ENCODE results near the gene POMGNT1.

Gene POMGNT1

DNA sequence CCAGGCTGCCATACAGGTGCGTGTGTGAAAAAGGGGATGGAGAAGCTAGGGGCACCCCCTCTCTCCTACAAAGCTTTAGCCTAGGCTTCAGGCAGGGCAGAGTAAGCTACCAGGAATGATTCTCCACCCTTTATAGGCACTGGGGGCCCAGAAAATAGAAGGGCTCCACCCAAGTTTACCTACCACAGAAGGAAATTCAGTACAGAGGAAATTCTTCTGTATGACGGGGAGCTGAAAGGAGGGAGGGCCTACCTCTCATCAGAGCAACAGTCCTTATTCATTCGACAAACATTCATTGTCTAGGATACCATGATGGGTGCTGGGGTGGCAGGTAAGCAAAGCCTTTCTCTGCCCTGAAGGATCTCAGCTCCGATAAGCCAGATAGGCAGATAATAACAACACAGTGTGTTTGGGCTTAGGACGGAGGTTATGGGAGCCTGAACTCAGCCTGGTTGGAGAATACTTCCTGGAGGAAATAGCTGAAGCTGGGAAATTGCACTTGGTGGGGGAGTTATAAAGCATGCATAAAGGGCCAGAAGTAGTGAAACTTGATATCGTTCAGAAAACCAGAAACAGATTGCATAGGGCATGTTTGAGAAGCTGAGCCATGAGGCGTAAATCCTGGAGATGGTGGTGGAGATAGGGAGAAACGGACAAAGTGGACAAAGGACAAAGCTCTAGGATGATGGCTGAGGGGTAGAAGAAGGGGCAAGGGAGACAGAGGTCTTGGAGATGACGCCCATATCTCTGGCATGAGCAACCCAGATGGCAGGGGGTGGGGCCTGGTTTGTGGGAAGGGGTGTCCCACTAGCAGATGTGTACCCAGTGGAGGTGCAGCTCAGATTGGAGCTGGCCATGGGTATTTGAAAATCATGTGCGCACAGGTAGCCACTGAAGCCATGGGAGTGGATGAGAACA, 16.6 kb downstream of the POMGNT1 start:
- no peak for DNase-seq

DNA sequence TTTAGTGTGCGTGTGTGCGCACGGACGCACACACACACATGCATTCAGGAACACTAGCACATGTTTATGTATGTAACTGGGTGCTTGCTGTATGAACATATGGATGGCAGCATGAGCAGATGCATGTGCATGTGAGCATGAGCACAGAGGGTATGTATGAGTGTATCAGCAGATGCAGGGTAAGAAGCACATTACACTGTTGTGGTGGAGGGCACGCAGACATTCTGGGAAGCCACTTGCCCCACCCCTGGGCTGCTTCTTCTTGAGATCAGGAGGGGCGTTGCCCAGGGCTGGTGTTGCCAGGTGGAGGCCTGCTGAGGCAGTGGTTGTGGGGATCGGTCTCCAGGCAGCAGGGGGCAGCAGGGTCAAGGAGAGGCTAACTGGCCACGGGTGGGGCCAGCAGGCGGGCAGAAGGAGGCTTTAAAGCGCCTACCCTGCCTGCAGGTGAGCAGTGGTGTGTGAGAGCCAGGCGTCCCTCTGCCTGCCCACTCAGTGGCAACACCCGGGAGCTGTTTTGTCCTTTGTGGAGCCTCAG, 18.1 kb downstream of the POMGNT1 start:
- peak; percentile 35 for DNase-seq

DNA sequence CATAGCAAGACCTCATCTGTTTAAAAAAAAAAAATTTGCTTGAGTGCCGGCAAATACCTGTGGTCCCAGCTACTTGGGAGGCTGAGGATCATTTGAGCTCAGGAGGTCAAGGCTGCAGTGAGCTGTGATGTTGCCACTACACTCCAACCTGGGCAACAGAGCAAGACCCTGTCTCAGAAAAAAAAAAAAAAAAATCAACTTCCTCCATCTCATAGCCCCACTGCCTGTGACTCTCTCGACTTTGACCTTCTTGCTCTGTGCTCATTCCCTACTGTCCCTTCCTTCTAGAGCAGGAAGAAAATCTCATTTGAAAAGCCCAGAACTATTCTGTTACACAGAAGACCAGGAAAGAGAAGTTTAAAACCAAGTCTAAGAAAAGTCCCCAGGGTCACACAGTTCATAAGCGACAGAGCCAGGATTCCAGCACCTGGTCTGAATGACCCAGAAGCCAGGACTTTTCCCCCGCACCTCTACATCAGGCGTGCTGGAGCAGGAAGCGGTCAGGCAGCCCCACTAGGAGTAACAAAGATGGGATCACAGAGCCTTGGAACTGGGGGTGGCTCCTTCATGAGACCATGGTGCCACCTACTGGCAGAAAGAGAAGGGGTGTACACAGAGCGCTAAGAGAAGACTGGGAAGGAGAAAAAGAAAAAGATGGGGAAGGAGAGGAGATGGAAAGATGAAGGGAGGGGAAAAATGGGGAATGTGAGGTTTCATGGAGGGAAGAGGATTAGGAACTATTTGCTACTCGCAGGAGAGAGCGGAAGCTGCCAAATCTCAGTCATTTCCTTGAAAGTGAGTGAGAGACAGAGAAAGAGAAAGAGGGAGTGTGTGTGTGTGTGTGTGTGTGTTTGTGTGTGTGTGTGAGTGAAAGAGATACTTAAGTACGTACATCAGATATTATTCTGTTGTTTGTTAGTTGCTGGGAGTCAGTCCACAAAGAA, 18.8 kb downstream of the POMGNT1 start:
- DNase-seq = peak; percentile 77

DNA sequence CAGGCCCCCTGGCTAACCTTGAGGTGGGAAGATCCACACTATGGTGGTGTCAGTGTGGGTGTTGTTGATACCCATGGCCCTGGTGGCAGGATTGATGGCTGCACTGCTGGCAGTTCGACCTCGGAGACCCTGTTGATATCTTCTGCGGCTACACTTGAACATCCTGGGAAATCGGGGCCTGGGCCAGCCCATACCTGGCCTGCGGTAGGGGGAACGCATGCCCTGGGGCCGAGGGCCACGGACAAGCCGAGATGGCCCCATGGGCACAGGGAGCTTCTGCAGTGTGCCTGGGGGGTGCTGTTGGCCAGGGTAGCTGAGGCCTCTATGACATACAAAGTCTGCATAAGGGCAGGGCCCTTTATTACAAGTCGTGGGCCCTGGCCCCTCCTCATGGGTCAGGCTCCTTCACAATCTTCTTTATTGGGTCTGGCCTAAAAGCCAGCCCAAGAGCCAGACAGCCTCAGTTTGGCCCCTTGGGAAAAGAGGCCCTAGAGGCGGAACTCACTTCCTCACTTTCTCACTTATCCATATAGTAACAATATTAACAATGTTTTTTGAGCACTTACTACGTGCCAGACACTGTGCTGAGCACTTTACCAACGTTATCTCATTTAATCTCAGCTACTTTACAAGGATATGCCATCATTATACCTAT, 21.9 kb downstream of the POMGNT1 start, which contains the start of gene P3R3URF:
P3R3URF (minus strand) TSS at position 278 of the 655 bp plus-strand sequence; CDS start at position 261, 17 bp downstream.
- DNase-seq = no peak

DNA sequence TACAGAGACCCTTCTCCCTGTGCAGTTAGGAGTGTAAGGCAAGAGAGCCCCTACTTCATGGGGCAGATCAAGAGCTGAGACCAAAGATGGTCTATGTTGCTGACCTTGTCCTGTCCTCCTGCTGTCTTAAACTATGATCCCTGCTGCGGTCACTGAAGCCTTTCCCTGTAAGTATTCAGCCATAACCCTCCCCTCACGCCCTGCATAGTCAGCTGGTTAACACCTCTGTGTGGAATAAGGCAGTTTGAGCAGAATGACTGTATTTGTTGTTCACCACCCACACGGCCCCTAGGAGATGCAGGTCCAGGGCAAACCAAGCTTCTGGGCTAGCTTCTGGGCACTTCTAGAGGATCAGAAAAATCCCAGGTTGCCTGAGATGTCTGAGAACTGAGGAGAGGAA, 23.0 kb downstream of the POMGNT1 start:
- DNase-seq = no peak

DNA sequence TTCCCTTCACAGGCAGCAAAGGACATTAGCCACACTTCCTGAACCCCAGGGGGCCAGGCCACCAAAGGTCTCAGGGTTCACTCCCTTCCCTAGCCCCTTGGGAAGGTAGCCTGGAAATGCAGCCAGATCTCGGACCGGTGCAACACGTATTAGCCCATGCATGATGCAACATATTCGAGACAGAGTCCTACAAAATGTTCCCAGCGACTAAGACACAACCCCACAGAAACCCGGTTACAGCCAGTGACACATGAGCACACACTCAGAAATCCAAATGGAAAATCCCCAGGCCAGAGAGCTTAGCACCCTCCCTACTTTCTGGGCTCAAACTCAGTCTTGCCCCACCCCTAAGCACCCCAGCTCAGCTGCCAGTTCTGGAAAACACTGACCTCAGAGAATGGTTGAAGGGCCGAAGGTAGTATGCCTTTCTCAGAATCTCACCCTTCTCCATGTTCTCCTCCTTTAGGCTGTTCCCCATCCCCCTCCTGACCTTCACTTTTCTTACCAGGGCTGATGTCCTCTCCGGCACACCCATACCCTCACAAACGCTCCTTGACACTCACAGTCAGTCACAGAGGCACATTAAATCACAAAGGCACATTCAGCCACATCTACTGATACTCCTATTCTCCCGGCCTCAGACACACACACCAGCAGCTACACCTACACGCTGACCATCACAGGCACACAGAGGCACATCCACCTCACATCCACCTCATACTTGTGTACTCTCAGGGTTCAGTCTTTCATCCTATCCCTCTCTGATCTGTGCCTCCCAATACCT, 23.6 kb downstream of the POMGNT1 start, which contains the start of gene TSPAN1:
TSPAN1 (plus strand) TSS at position 640 of the 784 bp plus-strand sequence. CDS start 6,021 bp downstream, outside the sequence.
- no peak for DNase-seq

DNA sequence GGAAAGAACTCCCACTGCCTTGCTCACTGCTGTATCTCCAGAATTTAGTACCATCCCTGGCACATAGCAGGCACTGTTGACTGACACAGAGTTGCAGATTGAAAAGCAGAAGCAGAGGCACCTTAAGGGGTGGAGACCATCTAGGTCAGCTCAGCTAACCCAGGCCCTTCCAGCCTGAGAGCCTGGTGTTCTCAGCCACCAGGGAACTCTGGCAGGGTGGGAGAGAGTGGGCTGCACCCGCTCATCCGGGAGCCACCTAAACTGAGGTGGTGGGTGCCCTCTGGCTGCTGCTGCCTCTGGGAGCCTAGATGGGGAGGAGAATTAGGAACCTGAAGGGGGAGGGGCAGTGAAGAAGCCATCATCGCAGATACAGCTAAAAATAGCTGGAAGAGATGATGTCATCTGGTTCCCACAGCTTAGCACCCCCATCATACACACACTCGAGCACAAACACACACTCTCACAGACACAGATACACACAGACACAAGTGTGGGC, 24.8 kb downstream of the POMGNT1 start:
- DNase-seq = no peak

DNA sequence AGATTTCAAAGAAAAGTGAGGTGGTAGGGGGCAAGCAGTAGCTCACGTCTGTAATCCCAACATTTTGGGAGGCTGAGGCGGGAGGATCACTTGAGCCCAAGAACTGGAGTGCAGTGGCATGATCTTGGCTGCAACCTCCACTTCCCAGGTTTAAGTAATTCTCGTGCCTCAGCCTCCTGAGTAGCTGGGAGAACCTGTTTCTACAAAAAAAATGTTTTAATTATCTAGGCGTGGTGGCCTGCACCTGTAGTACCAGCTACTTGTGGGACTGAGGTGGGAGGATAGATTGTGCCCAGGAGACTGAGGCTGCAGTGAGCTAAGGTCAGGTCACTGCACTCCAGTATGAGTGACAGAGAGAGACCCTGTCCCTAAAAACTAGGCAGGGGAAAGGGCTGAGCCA, 25.9 kb downstream of the POMGNT1 start:
- no peak for DNase-seq

DNA sequence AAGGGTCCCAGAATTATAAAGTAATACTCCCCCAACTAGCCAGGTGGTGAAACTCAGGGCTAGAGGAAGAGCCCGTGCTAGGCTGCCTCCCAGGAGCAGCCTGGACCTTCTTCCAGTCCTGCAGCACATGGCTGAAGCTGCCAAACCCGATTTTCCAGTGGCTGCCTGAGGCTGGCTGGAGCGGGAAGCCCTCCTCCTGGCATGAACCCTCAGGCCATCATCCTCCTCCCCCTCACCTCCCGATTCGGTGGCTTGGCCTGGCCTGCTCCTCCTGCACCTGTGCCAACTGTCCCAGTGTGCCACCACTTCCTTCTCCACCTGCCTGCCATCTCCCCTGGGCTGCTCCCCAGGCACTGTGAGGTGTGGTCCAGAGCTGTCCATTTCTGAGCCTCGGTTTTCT, 26.4 kb downstream of the POMGNT1 start:
- no peak for DNase-seq

DNA sequence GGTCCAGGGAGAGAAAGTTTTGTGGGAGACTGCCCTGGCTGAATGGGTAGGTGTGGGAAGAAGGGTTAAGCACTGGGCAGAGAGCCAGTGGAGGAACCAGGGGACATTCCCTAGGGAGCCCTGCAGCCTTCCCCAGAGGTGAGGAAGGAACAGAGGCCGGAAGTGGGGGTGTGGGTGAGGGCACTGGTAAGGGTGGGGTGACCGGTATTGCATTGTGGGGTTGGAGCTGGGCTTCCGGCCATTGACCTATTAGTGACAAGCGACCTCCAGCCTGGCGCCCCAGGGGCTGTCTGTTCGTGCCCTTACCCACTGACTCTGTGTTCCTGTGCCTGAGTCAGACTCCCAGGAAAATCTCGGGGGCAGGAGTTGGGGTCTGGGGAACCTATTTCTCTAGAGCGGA, 26.9 kb downstream of the POMGNT1 start:
- no peak for DNase-seq

DNA sequence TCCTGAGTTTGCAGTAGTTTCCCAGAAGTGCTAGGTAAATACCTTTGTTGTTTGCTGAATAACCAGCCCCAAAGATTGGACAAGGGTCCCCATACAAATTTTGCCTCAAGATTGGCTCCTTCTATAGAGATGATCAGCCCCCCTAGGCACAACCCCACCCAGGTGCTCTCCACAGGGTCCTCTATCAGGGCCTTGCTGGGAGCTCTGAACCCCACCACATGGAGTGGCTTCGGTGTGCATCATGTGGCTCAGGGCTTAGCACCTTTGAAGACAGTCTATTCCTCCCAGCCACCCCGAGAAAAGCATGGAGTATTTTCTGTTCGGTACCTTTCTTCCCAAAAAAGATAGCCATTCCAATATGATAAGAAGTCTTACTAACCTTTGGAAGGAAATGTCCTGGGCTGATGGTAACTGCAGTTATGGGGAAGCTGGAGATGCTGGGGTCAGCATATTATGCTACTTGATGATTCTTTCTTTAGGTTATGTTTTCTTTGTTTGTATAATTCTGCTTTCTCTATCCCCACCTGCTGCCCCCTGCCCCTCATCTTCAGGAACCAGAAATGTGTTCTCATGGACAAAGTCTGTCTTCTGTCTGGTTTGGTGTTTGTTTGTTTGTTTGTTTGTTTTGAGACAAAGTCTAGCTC, 28.3 kb downstream of the POMGNT1 start:
- no peak for DNase-seq

DNA sequence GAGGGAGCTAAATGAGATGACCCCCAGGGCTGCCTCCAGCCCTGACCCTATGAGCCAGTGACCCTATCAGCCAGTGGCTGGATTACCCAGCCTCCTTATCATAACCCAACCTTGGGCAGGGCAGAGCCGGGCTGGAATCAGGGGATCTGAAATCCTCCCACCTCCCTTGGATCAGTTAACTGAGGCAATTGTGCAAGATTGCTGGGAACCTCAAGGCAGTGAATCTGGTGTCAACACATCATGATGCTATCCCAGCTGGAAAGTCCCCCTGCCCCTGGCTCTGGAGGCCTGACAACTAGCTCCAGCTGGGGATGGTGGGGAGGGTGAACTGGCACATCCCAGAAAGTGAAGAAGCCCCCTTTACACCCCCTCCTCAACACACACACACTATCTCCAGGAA, 29.8 kb downstream of the POMGNT1 start:
- DNase-seq = no peak

DNA sequence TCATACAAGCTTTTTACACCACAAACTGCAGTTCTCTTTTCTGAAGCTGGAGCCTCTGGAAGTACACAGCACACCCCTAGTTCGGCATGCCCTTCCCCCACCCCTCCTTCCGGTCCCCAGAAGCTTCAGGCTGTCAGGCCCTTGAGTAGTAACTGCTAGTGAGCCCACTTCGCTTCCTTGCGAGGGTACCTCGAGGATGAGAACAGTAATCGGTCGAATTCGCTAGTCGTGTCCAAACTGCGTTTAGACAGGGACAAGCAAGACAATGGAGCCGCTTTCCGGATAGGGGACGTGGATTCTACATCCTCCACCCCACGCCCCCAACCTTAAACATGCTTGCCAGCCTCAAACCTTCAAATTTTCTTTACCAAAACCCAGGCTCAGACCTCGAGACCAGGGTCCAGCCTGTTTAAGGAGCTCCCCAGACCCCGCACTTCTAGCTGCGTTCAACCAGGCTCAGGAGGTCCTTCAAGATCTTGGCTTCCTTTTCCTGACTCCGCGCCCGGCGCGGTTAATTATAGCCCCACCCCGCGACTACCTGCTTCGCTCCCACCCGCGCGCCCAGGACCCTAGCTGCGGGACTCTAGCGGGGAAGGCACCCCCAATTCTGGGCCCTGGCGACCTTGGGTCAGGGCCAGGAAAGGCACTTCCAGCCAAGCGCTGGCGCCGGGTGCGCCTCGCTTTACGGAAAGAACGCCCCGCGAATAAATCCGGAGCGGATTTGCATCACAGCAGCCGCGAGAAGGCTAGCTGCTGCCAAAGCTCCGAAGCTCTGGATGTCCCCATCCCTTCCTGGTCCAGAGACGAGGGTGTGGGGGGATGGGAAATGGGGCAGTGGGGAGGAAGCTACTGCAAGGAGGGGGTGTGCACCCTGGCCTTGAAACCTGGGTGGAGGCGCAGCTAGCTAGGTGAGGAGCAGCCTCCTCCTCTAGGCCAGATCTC, 31.4 kb downstream of the POMGNT1 start:
- no peak for DNase-seq

DNA sequence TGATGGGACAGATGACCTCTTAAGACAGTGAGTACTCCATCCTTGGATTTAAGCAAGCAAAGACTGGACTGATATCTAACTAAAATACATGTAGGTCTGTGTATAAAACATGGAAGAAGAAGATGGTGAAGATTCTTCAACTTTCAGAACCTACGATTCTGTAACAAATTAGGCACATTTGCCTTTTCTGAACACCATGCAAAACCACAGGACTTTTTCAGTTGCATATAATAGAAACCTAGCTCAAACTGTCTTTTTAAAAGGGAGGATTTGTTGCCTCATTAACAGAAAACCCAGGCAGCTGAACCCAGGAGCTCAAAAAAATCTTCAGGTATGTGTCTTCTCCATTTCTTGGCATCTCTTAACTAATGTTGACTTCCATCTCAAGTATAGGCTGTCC, 38.0 kb downstream of the POMGNT1 start:
- no peak for DNase-seq

DNA sequence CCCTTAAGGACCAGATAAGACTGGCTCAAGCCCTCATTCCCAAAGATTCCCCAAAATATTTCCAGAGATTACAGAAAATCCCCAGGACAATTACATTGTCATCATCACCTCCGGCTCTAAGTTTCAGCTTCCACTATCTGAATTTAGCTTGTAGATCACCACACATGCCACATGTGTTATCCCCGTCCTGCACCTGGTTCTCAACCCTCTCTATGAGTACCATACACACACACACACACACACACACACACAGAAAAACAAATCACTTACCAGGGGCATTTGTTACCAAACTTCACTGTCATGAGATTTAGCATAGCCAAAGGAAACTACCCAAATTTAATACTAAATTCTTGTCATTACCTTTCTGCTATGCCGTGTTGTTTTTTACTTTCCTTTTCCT, 38.7 kb downstream of the POMGNT1 start:
- no peak for DNase-seq

DNA sequence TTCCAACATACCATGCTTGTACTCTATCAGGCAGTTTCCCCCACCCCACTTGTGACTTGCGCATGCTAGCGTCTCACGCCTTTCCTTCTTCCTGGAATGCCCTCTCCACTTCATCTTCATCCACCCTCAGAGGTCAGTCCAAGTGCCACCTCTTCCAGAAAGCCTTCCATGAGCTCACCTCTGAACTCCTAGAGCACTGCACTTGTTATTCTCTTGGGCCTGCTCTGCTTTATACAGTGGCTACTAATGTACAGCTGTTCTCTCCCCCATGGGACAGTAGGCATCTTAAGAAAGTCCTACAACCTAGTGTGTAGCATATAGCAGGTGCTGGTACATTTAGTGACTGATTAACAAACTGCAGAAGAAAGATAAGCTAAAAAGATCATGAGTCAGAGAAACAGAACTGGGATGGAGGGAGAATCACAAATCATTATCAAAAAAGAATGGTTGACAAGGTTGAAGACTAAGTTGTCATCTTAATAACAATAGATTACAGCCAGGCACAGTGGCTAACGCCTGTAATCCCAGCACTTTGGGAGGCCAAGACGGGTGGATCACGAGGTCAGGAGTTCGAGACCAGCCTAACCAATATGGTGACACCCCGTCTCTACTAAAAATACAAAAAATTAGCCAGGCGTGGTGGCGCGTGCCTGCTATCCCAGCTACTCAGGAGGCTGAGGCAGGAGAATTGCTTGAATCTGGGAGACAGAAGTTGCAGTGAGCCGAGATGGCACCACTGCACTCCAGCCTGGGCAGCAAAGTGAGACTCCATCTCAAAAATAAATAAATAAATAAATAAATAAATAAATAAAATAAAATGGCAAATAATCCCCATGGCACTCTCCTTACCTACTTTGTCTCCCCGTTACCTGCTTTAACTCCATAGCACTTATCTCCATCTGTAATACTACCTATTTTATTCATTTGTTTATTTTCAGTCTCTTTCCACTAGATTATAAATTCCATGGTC, 39.6 kb downstream of the POMGNT1 start:
- no peak for DNase-seq

DNA sequence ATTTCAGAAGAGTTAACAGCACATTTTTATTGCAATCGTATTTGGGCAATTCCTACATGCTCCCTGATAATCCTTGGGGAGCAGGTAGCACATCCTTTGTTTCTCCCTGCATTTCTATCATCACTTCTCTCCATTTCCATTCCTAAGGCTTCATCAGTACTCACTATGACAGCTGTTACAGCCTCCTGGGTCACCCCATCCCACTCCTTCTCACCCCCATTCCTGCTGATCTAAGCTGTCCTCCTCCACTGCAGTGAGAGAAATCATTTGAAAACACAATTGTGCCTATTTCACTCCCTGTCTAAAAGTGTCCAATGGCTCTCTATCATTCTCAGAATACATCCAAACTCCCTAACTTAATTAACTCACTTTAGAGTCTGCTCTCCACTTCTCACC, 40.3 kb downstream of the POMGNT1 start:
- DNase-seq = no peak

DNA sequence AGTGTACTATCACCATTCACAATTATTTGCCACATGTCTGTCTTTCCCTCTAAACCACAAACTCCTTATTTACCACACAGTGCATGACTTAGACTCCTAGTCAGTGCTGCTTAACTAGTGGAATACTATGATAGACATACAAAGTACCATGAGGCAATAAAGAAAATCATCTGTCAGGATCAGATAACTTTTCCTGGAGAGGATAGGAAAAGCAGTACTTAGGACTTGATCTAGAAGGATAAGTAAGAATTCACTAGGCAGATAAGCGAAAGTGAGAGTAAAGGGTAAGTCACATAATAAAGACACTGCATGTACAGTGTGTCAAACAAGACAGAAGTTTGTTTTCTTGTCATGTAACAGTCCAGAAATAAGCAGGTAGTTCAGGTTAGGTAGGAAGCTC, 44.5 kb downstream of the POMGNT1 start:
- DNase-seq = no peak

DNA sequence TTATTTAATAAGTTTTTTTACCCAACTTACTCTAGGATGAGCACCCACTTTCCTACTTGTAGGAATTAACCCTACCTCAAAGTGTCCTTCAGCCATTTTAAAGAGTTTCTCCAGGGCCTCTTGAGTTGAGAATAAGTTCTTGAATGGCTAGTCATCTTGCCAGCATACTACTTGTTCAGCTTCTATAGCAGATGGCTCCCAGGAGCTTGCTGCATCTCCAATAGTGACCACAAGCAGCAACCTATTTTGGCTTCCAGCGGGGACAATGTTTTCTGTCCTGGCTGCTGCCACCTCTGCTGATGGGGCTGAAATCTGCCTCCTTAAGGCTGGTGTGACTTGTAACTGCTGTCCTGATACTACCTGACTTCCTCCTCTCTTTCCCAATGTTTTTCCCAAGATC, 45.0 kb downstream of the POMGNT1 start:
- no peak for DNase-seq
